Left lung (tissue), 10 donors: Measurements from ENCODE around the gene HOXD12. TPM values are rescaled to one million over a fixed set of nuclear protein-coding genes. Genes with fewer than 3 reads are reported as not detected.
A peak's percentile ranks its signal among the peaks of the same experiment; 100 is the strongest.

Experiments used
- ATAC-seq: fragments of 200-7000 bp; cut with Tn5 transposase; one replicate; pipeline ENCODE4 v1.9.1; 2020; ENCODE audit warnings: moderate library complexity
- DNase-seq, 4 donors: peaks; one replicate each; pipeline ENCODE4 v3.0.0-alpha.2; 2013 to 2020
- H3K27ac ChIP-seq, 2 donors: fragments of 200-600 bp; sonication (generic) in 1 of 2; one replicate each; pipeline versions ENCODE4 v1.5.0 to v1.8.0; 2020 to 2021
- H3K27me3 ChIP-seq, 2 donors: fragments of 200-600 bp; sonication (generic) in 1 of 2; one replicate each; pipeline versions ENCODE4 v1.5.0 to v1.8.0; 2020 to 2021
- H3K36me3 ChIP-seq, 2 donors: fragments of 200-600 bp; sonication (generic) in 1 of 2; one replicate each; pipeline versions ENCODE4 v1.5.0 to v1.8.0; 2020 to 2021
- H3K4me1 ChIP-seq, 2 donors: fragments of 200-600 bp; one replicate each; pipeline ENCODE4 v1.8.0; 2021
- H3K4me3 ChIP-seq, 2 donors: fragments of 200-600 bp; sonication (generic) in 1 of 2; one replicate each; pipeline versions ENCODE4 v1.5.0 to v1.8.0; 2020 to 2021; ENCODE audit warnings: mild to moderate bottlenecking in 1 of 2
- H3K9me3 ChIP-seq, 2 donors: fragments of 200-600 bp; sonication (generic) in 1 of 2; one replicate each; pipeline versions ENCODE4 v1.5.0 to v1.8.0; 2020 to 2021
- CTCF ChIP-seq, 2 donors: fragments of 200-600 bp; sonication (generic) in 1 of 2; IDR thresholded peaks; one replicate each; pipeline versions ENCODE4 v1.5.0 to v1.8.0; 2021; ENCODE audit warnings: antibody characterized with exemption in 2 of 2
- intact Hi-C, 2 donors: fragments of 100-400 bp; cut with DNase I; formaldehyde crosslinking; loops; one replicate each; pipeline versions ENCODE4 v1.11.2 to v1.14.2; 2022
- polyA plus RNA-seq, 6 donors: library from polyadenylated mRNA; unstranded; fragments of 120-200 nt; gene quantifications; one replicate each; pipeline ENCODE4 v1.2.1, GENCODE V29; 2013; ENCODE audit not compliant: insufficient read length in 6 of 6
- total RNA-seq, 2 donors: library from RNA; stranded (reverse); fragmentation: NEBNext Ultra II Directional; extraction: Animal tissue kit (Norgen Biotek cat#: 25700); gene quantifications; one replicate each; pipeline ENCODE4 v1.2.1, GENCODE V29; 2021
- donor health status: DM: no; HTN: yes; CAD: no.
- donor health status: DM: no; HTN: no; CAD: no.

HOXD12 gene
- total and polyA plus RNA-seq, 8 donors = not detected

GRCh38 chr2:176087330-176088047, 12.1 kb upstream of the HOXD12 start:
- ATAC-seq = no peak
- no peak for TF ChIP-seq CTCF (IDR thresholded peaks at IDR 0.05)
- Histone ChIP-seq H3K4me1 (peaks cover 0 to 20% of the 10 kb centered on the region in 2 donors), H3K36me3 (no peaks in the 10 kb centered on the region), H3K27me3 (peaks cover 99 to 100% of the 10 kb centered on the region in 2 donors), H3K27ac (no peak overlapping the region), H3K4me3 (no peak overlapping the region), H3K9me3 (no peaks in the 10 kb centered on the region)
- DNase-seq = no peak
- intact Hi-C loops = loop anchor here in 1 of 2 donors (10.0 kb wide), 1 partner anchor 723 kb away; no protein-coding TSS in a partner anchor

- Histone ChIP-seq H3K4me3 (no peak overlapping the region), H3K9me3 (no peaks in the 10 kb centered on the region), H3K27me3 (peaks cover 99 to 100% of the 10 kb centered on the region in 2 donors), H3K4me1 (peaks cover 0 to 28% of the 10 kb centered on the region in 2 donors), H3K36me3 (no peaks in the 10 kb centered on the region), H3K27ac (no peak overlapping the region)
- intact Hi-C loops = loop anchor here in 1 of 2 donors (10.0 kb wide), 1 partner anchor 723 kb away; no protein-coding TSS in a partner anchor
- peak; percentile 88 for ATAC-seq
- peak; percentile 54 to 73 for TF ChIP-seq CTCF (IDR thresholded peaks at IDR 0.05)
- peak in 2 of 4 donors; percentile 72 to 85 for DNase-seq
Observed at GRCh38 chr2:176088048-176088936, 11.3 kb upstream of the HOXD12 start.

GRCh38 chr2:176088937-176089842, 10.4 kb upstream of the HOXD12 start:
- DNase-seq = no peak
- ATAC-seq = no peak
- Histone ChIP-seq H3K27me3 (peaks cover 99 to 100% of the 10 kb centered on the region in 2 donors), H3K4me3 (no peak overlapping the region), H3K9me3 (no peaks in the 10 kb centered on the region), H3K4me1 (peaks cover 0 to 31% of the 10 kb centered on the region in 2 donors), H3K36me3 (no peaks in the 10 kb centered on the region), H3K27ac (no peak overlapping the region)
- TF ChIP-seq CTCF (IDR thresholded peaks at IDR 0.05) = no peak
- intact Hi-C loops = loop anchor here in 1 of 2 donors (10.0 kb wide), 1 partner anchor 724 kb away; no protein-coding TSS in a partner anchor

GRCh38 chr2:176089843-176090395, 9.7 kb upstream of the HOXD12 start:
- Histone ChIP-seq H3K9me3 (no peaks in the 10 kb centered on the region), H3K4me1 (peaks cover 0 to 31% of the 10 kb centered on the region in 2 donors), H3K36me3 (no peaks in the 10 kb centered on the region), H3K4me3 (no peak overlapping the region), H3K27ac (no peak overlapping the region), H3K27me3 (peaks cover 100% of the 10 kb centered on the region in 2 donors)
- DNase-seq (no peak), ATAC-seq (no peak)
- TF ChIP-seq CTCF (IDR thresholded peaks at IDR 0.05) = no peak
- intact Hi-C loops = loop anchor here in 1 of 2 donors (10.0 kb wide), 2 partner anchors 405 to 725 kb away; no protein-coding TSS in a partner anchor
